Liver (tissue), 9 donors: ENCODE results near the gene ROR1. TPM values are rescaled to one million over a fixed set of nuclear protein-coding genes. Genes with fewer than 3 reads are reported as not detected.

Experiments used
- DNase-seq: peaks from one replicate; pipeline ENCODE4 v3.0.0-alpha.2; 2017; ENCODE audit warnings: low spot score
- H3K27ac ChIP-seq, 2 donors: one replicate each; pipeline ENCODE4 v1.7.0; 2013; ENCODE audit warnings: inconsistent platforms in 2 of 2, low read length in 2 of 2, control low read depth in 1 of 2, low read depth in 1 of 2, mild to moderate bottlenecking in 1 of 2
- H3K27me3 ChIP-seq, 4 donors: one replicate each; pipeline versions ENCODE4 v1.6.1 to v1.7.0; 2013; ENCODE audit warnings: low read length in 3 of 4, inconsistent platforms in 1 of 4, mild to moderate bottlenecking in 1 of 4, moderate library complexity in 1 of 4; ENCODE audit not compliant: control insufficient read depth in 4 of 4, insufficient read depth in 4 of 4
- H3K36me3 ChIP-seq, 4 donors: one replicate each; pipeline versions ENCODE4 v1.6.1 to v1.7.0; 2013; ENCODE audit warnings: low read length in 3 of 4, mild to moderate bottlenecking in 3 of 4, low read depth in 1 of 4, moderate library complexity in 1 of 4; ENCODE audit not compliant: control insufficient read depth in 4 of 4, insufficient read depth in 3 of 4
- H3K4me1 ChIP-seq, 4 donors: one replicate each; pipeline versions ENCODE4 v1.6.1 to v1.7.0; 2013; ENCODE audit warnings: low read length in 3 of 4, mild to moderate bottlenecking in 3 of 4, moderate library complexity in 1 of 4; ENCODE audit not compliant: control insufficient read depth in 4 of 4, insufficient read depth in 4 of 4
- H3K4me3 ChIP-seq, 3 donors: one replicate each; pipeline versions ENCODE4 v1.6.1 to v1.7.0; 2013; ENCODE audit warnings: low read length in 3 of 3, control low read depth in 1 of 3, low read depth in 1 of 3, mild to moderate bottlenecking in 1 of 3
- H3K9ac ChIP-seq, 2 donors: one replicate each; pipeline ENCODE4 v1.7.0; 2013; ENCODE audit warnings: low read length in 2 of 2, mild to moderate bottlenecking in 2 of 2, moderate library complexity in 2 of 2, control low read depth in 1 of 2, low read depth in 1 of 2
- H3K9me3 ChIP-seq, 4 donors: one replicate each; pipeline versions ENCODE4 v1.6.1 to v1.7.0; 2013; ENCODE audit warnings: low read length in 3 of 4; ENCODE audit not compliant: control insufficient read depth in 4 of 4
- CTCF ChIP-seq: fragments of 150-350 bp; IDR thresholded peaks from 2 replicates; pipeline ENCODE4 v1.5.1; 2017; ENCODE audit warnings: improper control_type of control experiment, low read depth, low read length; ENCODE audit not compliant: missing input control
- EGR1 ChIP-seq, 2 donors: IDR thresholded peaks; 2 replicates each; pipeline ENCODE4 v1.6.1; 2016 to 2018; ENCODE audit warnings: antibody characterized with exemption in 2 of 2, low read depth in 2 of 2
- FOXA2 ChIP-seq: IDR thresholded peaks from 2 replicates; pipeline ENCODE4 v1.6.1; 2016; ENCODE audit warnings: antibody characterized with exemption
- GABPA ChIP-seq, 2 donors: IDR thresholded peaks in 1 of 2; conservative IDR thresholded peaks in 1 of 2; 2 replicates each; pipeline ENCODE4 v1.6.1; 2016; ENCODE audit warnings: antibody characterized with exemption in 2 of 2, mild to moderate bottlenecking in 1 of 2, moderate library complexity in 1 of 2
- HNF4A ChIP-seq, 2 donors: conservative IDR thresholded peaks; 2 replicates each; pipeline ENCODE4 v1.6.1; 2016; ENCODE audit warnings: antibody characterized with exemption in 2 of 2, mild to moderate bottlenecking in 2 of 2
- HNF4G ChIP-seq: IDR thresholded peaks from 2 replicates; pipeline ENCODE4 v1.6.1; 2016; ENCODE audit warnings: antibody characterized with exemption
- NR2F2 ChIP-seq: IDR thresholded peaks from 2 replicates; pipeline ENCODE4 v1.6.1; 2016; ENCODE audit warnings: antibody characterized with exemption
- RAD21 ChIP-seq, 2 donors: IDR thresholded peaks; 2 replicates each; pipeline ENCODE4 v1.6.1; 2016; ENCODE audit warnings: antibody characterized with exemption in 2 of 2, mild to moderate bottlenecking in 2 of 2
- RXRA ChIP-seq, 2 donors: IDR thresholded peaks; 2 replicates each; pipeline ENCODE4 v1.6.1; 2017 to 2018; ENCODE audit warnings: antibody characterized with exemption in 2 of 2, mild to moderate bottlenecking in 1 of 2
- SP1 ChIP-seq: IDR thresholded peaks from 2 replicates; pipeline ENCODE4 v1.6.1; 2018; ENCODE audit warnings: antibody characterized with exemption, mild to moderate bottlenecking
- TAF1 ChIP-seq: conservative IDR thresholded peaks from 2 replicates; pipeline ENCODE4 v1.6.1; 2016; ENCODE audit warnings: antibody characterized with exemption, mild to moderate bottlenecking
- YY1 ChIP-seq: IDR thresholded peaks from 2 replicates; pipeline ENCODE4 v1.6.1; 2016; ENCODE audit warnings: antibody characterized with exemption, mild to moderate bottlenecking
- WGBS: extraction: QIAGEN DNeasy Blood & Tissue Kit; methylation state at CpG from one replicate; pipeline ENCODE4 v1.1.7; 2013; 5-methylcytosine and 5-hydroxymethylcytosine counted together
- polyA plus RNA-seq, 2 donors: library from polyadenylated mRNA; stranded (reverse) in 1 of 2; unstranded in 1 of 2; fragments of 200-250 nt in 1 of 2; fragments of >200 nt in 1 of 2; fragmentation: Nextera tagmentation in 1 of 2; extraction: Ambion mirVana in 1 of 2; gene quantifications; one replicate each; pipeline versions ENCODE4 v1.2.1 to v1.2.3, GENCODE V29; 2013 to 2015
- total RNA-seq, 2 donors: library from RNA; depleted of rRNA; stranded (reverse); fragments of >200 nt; gene quantifications; one replicate each; pipeline ENCODE4 v1.2.3, GENCODE V29; 2014
- TF ChIP-seq, protein P1 (sequence below): IDR thresholded peaks from 2 replicates; pipeline ENCODE4 v1.6.1; 2016; ENCODE audit warnings: antibody characterized with exemption, mild to moderate bottlenecking
- TF ChIP-seq, protein P2 (sequence below): IDR thresholded peaks from 2 replicates; pipeline ENCODE4 v1.6.1; 2016; ENCODE audit warnings: antibody characterized with exemption
- TF ChIP-seq, protein P3 (sequence below): IDR thresholded peaks from 2 replicates; pipeline ENCODE4 v1.6.1; 2016; ENCODE audit warnings: antibody characterized with exemption
- donor health status: healthy.
- donor health status: healthy.
- donor health status: healthy.
- donor health status: healthy.
- donor health status: healthy.

Gene ROR1
- total and polyA plus RNA-seq, 4 donors: 0.15 to 0.98 (median 0.37) TPM

- TF ChIP-seq, protein P1, sequence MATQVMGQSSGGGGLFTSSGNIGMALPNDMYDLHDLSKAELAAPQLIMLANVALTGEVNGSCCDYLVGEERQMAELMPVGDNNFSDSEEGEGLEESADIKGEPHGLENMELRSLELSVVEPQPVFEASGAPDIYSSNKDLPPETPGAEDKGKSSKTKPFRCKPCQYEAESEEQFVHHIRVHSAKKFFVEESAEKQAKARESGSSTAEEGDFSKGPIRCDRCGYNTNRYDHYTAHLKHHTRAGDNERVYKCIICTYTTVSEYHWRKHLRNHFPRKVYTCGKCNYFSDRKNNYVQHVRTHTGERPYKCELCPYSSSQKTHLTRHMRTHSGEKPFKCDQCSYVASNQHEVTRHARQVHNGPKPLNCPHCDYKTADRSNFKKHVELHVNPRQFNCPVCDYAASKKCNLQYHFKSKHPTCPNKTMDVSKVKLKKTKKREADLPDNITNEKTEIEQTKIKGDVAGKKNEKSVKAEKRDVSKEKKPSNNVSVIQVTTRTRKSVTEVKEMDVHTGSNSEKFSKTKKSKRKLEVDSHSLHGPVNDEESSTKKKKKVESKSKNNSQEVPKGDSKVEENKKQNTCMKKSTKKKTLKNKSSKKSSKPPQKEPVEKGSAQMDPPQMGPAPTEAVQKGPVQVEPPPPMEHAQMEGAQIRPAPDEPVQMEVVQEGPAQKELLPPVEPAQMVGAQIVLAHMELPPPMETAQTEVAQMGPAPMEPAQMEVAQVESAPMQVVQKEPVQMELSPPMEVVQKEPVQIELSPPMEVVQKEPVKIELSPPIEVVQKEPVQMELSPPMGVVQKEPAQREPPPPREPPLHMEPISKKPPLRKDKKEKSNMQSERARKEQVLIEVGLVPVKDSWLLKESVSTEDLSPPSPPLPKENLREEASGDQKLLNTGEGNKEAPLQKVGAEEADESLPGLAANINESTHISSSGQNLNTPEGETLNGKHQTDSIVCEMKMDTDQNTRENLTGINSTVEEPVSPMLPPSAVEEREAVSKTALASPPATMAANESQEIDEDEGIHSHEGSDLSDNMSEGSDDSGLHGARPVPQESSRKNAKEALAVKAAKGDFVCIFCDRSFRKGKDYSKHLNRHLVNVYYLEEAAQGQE: no peak
- TF ChIP-seq, protein P2, sequence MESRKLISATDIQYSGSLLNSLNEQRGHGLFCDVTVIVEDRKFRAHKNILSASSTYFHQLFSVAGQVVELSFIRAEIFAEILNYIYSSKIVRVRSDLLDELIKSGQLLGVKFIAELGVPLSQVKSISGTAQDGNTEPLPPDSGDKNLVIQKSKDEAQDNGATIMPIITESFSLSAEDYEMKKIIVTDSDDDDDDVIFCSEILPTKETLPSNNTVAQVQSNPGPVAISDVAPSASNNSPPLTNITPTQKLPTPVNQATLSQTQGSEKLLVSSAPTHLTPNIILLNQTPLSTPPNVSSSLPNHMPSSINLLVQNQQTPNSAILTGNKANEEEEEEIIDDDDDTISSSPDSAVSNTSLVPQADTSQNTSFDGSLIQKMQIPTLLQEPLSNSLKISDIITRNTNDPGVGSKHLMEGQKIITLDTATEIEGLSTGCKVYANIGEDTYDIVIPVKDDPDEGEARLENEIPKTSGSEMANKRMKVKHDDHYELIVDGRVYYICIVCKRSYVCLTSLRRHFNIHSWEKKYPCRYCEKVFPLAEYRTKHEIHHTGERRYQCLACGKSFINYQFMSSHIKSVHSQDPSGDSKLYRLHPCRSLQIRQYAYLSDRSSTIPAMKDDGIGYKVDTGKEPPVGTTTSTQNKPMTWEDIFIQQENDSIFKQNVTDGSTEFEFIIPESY: no peak
- TF ChIP-seq RXRA (IDR thresholded peaks at IDR 0.05) (no peak), YY1 (no peak)
Measured at GRCh38 chr1:63882048-63882704, 108.4 kb downstream of the ROR1 start (continued).

DNA sequence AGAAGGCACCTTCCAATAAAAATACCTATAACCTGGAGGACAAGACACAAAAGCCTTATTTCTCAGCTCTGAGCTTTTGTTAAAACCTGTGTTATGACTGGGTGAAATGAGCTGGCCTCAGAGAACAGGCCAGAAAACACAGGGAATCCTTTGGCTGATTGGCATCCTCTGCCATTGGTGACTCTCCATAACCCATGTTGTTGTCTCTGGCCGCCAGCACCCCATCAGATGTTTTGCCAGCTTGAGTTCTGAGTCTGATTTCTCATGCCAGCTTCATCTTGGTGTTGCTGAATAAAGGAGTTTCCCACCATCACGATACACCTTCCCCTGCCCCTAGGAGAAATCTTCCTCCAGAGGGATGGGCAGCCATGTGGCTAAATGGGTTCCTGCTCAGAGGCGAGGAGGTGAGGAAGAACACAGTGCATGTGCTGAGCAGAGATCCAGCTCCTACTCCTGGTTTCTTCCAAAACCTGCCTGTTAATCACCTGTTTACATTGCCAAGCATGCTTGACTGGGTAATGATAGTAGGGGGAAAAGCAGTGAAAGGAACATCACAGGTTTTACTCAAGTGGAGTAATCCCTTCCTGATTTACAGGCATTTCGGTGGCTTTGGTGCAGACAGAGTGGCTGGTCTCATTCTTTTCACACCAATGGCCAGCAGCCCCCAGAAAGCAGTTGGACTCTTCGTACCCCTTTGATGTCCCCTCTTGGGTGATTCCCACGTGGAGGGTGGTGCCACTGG lies 109.8 kb downstream of the ROR1 start:
- Histone ChIP-seq H3K4me1 (no peaks in the 10 kb centered on the region), H3K9ac (no peak overlapping the region), H3K9me3 (no peaks in the 10 kb centered on the region), H3K36me3 (no peaks in the 10 kb centered on the region), H3K27ac (no peak overlapping the region), H3K4me3 (no peak overlapping the region), H3K27me3 (no peaks in the 10 kb centered on the region)
- WGBS: 83% methylated on average over 6 of the region's 6 CpGs
- TF ChIP-seq CTCF (no peak), YY1 (no peak), SP1 (no peak), EGR1 (IDR thresholded peaks at IDR 0.05; ENCODE audit: low read depth in 2 of 2) (no peak), GABPA (IDR thresholded peaks at IDR 0.05 in 1 of 2, conservative IDR thresholded peaks at IDR 0.05 in 1 of 2) (no peak), FOXA2 (no peak), HNF4G (no peak), RAD21 (IDR thresholded peaks at IDR 0.05) (no peak), TAF1 (no peak), RXRA (IDR thresholded peaks at IDR 0.05) (no peak), HNF4A (conservative IDR thresholded peaks at IDR 0.05) (no peak), NR2F2 (no peak)
- TF ChIP-seq, protein P2: no peak
- TF ChIP-seq, protein P1: no peak
- TF ChIP-seq, protein P3, sequence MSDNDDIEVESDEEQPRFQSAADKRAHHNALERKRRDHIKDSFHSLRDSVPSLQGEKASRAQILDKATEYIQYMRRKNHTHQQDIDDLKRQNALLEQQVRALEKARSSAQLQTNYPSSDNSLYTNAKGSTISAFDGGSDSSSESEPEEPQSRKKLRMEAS: no peak
- DNase-seq: no peak
